Panc1 (cell line): ENCODE measurements around the gene CHSY3. TPM values are rescaled to one million over a fixed set of nuclear protein-coding genes. Genes with fewer than 3 reads are reported as not detected.

Experiments used
- ATAC-seq: fragments of 200-7000 bp; cut with Tn5 transposase; 2 replicates; pipeline ENCODE4 v1.9.1; 2020; ENCODE audit warnings: mild to moderate bottlenecking, moderate library complexity
- BruUV-seq: library from RNA; stranded (reverse); fragments of 400-500 nt; replicated peaks from 2 replicates; lab custom pipeline; 2021; lab: Mats Ljungman, UMichigan
- CTCF ChIA-PET: fragments of 300-600 bp; sonication (Branson Sonifier 250); formaldehyde crosslinking; loops from one replicate; lab custom pipeline; 2022; ENCODE audit warnings: antibody characterized with exemption; lab: Charles Lee
- POLR2A ChIA-PET: fragments of 300-600 bp; sonication (Branson Sonifier 250); formaldehyde crosslinking; loops from one replicate; lab custom pipeline; 2022; ENCODE audit warnings: antibody characterized with exemption; lab: Charles Lee
- DNase-seq: peaks from one replicate; pipeline ENCODE4 v3.0.0-alpha.2; 2010; ENCODE audit warnings: low read depth, low spot score
- H3K27ac ChIP-seq: 2 replicates; pipeline ENCODE4 v1.5.1; 2011; ENCODE audit warnings: mild to moderate bottlenecking, low read length, inconsistent platforms
- H3K27me3 ChIP-seq: fragments of 200-500 bp; sonication (Bioruptor generic); 2 replicates; pipeline ENCODE4 v1.6.0; 2014; ENCODE audit warnings: low read length, inconsistent platforms; ENCODE audit not compliant: control insufficient read depth, insufficient read depth
- H3K36me3 ChIP-seq: fragments of 200-500 bp; sonication (Bioruptor generic); 2 replicates; pipeline ENCODE4 v1.5.1; 2014; ENCODE audit warnings: inconsistent platforms, mild to moderate bottlenecking, low read length, moderate library complexity; ENCODE audit not compliant: control insufficient read depth, insufficient read depth
- H3K4me1 ChIP-seq: 2 replicates; pipeline ENCODE4 v1.5.1; 2011; ENCODE audit warnings: inconsistent platforms, mild to moderate bottlenecking, low read length, moderate library complexity; ENCODE audit not compliant: control insufficient read depth, insufficient read depth
- H3K4me3 ChIP-seq, 2 experiments: 2 replicates each; pipeline ENCODE4 v1.5.1; 2011 to 2012; ENCODE audit warnings: low read depth in 2 of 2, low read length in 2 of 2, mild to moderate bottlenecking in 2 of 2, inconsistent platforms in 1 of 2, moderate library complexity in 1 of 2
- H3K9me3 ChIP-seq: fragments of 200-500 bp; sonication (Bioruptor generic); 2 replicates; pipeline ENCODE4 v1.5.1; 2014; ENCODE audit warnings: low read depth, mild to moderate bottlenecking, inconsistent platforms, low read length, moderate library complexity; ENCODE audit not compliant: control insufficient read depth, insufficient read depth
- POLR2AphosphoS5 ChIP-seq: IDR thresholded peaks from 2 replicates; pipeline ENCODE4 v1.6.1; 2012; ENCODE audit warnings: mild to moderate bottlenecking, low read depth, low read length, moderate library complexity
- SIN3A ChIP-seq: IDR thresholded peaks from 2 replicates; pipeline ENCODE4 v1.6.1; 2012; ENCODE audit warnings: low read depth, mild to moderate bottlenecking, low read length, moderate library complexity, borderline replicate concordance; ENCODE audit not compliant: insufficient read depth
- TCF7L2 ChIP-seq: IDR thresholded peaks from 2 replicates; pipeline ENCODE4 v1.6.1; 2011; ENCODE audit warnings: mild to moderate bottlenecking, low read depth, low read length, inconsistent platforms
- in situ Hi-C: cut with HindIII; loops from 2 replicates; pipeline ENCODE4 v1.10.0; 2016; ENCODE audit warnings: low sequenced_read_pairs, low pct_unique_long_range_greater_than_20kb
- intact Hi-C: fragments of 100-400 bp; cut with micrococcal nuclease; formaldehyde crosslinking; loops from one replicate; pipeline ENCODE4 v1.10.0; 2022; ENCODE audit not compliant: unreplicated experiment
- total RNA-seq: library from RNA; stranded (reverse); gene quantifications from one replicate; pipeline ENCODE4 v1.2.1, GENCODE V29; 2021; ENCODE audit not compliant: unreplicated experiment
- TF ChIP-seq, protein P1 (sequence below): fragments of 450-650 bp; IDR thresholded peaks from 2 replicates; pipeline ENCODE4 v1.5.1; 2017; ENCODE audit warnings: mild to moderate bottlenecking
- TF ChIP-seq, protein P2 (sequence below), 2 experiments: IDR thresholded peaks; 2 replicates each; pipeline ENCODE4 v1.6.1; 2011 to 2012; ENCODE audit warnings: low read depth in 2 of 2, control low read depth in 1 of 2, low read length in 1 of 2, mild to moderate bottlenecking in 1 of 2, moderate library complexity in 1 of 2; ENCODE audit not compliant: insufficient read depth in 1 of 2

Gene CHSY3
- total RNA-seq, 1 experiment from 2014 or later = not detected

- intact Hi-C loops = no loop called here
These were observed 41.6 kb downstream of the CHSY3 start for GRCh38 chr5:129945774-129946270.

DNA sequence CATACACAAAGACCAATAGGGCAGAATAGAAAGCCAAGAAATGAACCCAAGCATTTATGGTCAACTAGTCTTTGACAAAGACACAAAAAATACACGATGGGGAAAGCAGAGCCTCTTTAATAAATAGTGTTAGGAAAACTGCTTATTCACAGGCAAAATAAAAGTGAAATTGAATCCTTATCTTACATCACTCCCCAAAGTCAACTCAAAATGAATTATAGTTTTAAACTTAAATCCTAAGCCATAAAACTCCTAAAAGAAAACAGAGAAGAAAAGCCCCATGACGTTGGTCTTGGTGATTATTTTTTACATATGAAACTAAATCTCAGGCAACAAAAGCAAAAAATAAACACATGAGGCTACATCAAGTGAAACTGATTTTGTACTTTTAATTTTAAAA lies 46.8 kb downstream of the CHSY3 start:
- Histone ChIP-seq H3K4me1 (no peaks in the 10 kb centered on the region), H3K4me3 (no peak overlapping the region), H3K9me3 (no peaks in the 10 kb centered on the region), H3K27me3 (no peaks in the 10 kb centered on the region), H3K27ac (no peak overlapping the region), H3K36me3 (no peaks in the 10 kb centered on the region)
- BruUV-seq = no TSS peak
- DNase-seq = no peak
- in situ Hi-C loops = no loop called here
- ATAC-seq = no peak
- TF ChIP-seq POLR2AphosphoS5 (no peak), TCF7L2 (no peak), SIN3A (no peak)
- TF ChIP-seq, protein P1, sequence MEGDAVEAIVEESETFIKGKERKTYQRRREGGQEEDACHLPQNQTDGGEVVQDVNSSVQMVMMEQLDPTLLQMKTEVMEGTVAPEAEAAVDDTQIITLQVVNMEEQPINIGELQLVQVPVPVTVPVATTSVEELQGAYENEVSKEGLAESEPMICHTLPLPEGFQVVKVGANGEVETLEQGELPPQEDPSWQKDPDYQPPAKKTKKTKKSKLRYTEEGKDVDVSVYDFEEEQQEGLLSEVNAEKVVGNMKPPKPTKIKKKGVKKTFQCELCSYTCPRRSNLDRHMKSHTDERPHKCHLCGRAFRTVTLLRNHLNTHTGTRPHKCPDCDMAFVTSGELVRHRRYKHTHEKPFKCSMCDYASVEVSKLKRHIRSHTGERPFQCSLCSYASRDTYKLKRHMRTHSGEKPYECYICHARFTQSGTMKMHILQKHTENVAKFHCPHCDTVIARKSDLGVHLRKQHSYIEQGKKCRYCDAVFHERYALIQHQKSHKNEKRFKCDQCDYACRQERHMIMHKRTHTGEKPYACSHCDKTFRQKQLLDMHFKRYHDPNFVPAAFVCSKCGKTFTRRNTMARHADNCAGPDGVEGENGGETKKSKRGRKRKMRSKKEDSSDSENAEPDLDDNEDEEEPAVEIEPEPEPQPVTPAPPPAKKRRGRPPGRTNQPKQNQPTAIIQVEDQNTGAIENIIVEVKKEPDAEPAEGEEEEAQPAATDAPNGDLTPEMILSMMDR = no peak
- TF ChIP-seq, protein P2, sequence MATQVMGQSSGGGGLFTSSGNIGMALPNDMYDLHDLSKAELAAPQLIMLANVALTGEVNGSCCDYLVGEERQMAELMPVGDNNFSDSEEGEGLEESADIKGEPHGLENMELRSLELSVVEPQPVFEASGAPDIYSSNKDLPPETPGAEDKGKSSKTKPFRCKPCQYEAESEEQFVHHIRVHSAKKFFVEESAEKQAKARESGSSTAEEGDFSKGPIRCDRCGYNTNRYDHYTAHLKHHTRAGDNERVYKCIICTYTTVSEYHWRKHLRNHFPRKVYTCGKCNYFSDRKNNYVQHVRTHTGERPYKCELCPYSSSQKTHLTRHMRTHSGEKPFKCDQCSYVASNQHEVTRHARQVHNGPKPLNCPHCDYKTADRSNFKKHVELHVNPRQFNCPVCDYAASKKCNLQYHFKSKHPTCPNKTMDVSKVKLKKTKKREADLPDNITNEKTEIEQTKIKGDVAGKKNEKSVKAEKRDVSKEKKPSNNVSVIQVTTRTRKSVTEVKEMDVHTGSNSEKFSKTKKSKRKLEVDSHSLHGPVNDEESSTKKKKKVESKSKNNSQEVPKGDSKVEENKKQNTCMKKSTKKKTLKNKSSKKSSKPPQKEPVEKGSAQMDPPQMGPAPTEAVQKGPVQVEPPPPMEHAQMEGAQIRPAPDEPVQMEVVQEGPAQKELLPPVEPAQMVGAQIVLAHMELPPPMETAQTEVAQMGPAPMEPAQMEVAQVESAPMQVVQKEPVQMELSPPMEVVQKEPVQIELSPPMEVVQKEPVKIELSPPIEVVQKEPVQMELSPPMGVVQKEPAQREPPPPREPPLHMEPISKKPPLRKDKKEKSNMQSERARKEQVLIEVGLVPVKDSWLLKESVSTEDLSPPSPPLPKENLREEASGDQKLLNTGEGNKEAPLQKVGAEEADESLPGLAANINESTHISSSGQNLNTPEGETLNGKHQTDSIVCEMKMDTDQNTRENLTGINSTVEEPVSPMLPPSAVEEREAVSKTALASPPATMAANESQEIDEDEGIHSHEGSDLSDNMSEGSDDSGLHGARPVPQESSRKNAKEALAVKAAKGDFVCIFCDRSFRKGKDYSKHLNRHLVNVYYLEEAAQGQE (IDR thresholded peaks at IDR 0.05; ENCODE audit: insufficient read depth in 1 of 2, low read depth in 2 of 2, low read length in 1 of 2) = no peak
- intact Hi-C loops = no loop called here
- POLR2A ChIA-PET = no interaction called here
- CTCF ChIA-PET = no interaction called here

More at GRCh38 chr5:129945774-129946270, 41.6 kb downstream of the CHSY3 start:
- BruUV-seq = no TSS peak
- Histone ChIP-seq H3K27me3 (no peaks in the 10 kb centered on the region), H3K9me3 (no peaks in the 10 kb centered on the region), H3K4me3 (no peak overlapping the region), H3K4me1 (no peaks in the 10 kb centered on the region), H3K36me3 (no peaks in the 10 kb centered on the region), H3K27ac (no peak overlapping the region)
- in situ Hi-C loops = no loop called here
- POLR2A ChIA-PET = no interaction called here
- no peak for DNase-seq
- no peak for ATAC-seq
- CTCF ChIA-PET = no interaction called here
- no peak for TF ChIP-seq TCF7L2
- TF ChIP-seq POLR2AphosphoS5 = no peak
- TF ChIP-seq, protein P1 = no peak
- TF ChIP-seq, protein P2 (IDR thresholded peaks at IDR 0.05; ENCODE audit: insufficient read depth in 1 of 2, low read depth in 2 of 2, low read length in 1 of 2) = no peak
- no peak for TF ChIP-seq SIN3A
